Measurements from ENCODE around the gene DUSP8. TPM values are rescaled to one million over a fixed set of nuclear protein-coding genes. Genes with fewer than 3 reads are reported as not detected.
A peak's percentile ranks its signal among the peaks of the same experiment; 100 is the strongest.

Gene DUSP8
- total and polyA plus RNA-seq, 8 donors, result 0.80 to 21.8 (median 1.7) TPM

DNA sequence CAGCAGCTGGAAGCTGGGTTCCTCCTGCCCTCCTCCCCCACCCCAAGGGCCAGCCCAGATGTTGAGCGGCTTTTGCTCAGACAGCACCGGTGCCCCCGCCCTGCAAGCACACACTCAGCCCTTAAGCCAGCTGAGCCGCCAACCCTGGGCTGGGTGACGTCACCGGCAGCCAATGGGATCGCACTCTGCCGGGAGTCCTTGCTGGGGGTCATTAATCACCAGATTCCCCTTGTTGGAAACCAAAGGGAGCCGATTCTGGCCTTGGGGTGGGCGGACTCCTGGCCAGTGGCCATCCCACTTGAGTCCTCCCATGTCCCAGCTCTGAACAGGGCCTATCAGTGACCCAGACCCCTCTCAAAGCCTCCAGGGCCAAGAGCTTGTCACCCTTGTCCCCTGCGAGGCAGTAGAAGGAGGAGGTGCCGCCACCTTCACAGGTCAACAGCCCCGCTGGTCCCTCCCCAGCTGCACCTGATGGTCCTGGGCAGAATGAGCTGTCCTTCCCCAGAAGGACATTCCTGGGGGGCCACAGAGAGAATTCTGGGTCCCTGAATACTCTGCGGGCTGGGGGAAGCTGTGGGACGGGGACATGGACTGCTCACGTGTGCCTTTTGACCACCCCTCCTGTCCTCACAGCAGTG, 7.4 kb downstream of the DUSP8 start:
- Histone ChIP-seq H3K27me3 (peaks cover 0 to 31% of the 10 kb centered on the region in 2 donors), H3K4me3 (no peak overlapping the region), H3K27ac (no peak overlapping the region), H3K36me3 (peaks cover 0 to 17% of the 10 kb centered on the region in 2 donors), H3K4me1 (peaks cover 0 to 4% of the 10 kb centered on the region in 2 donors), H3K9me3 (no peaks in the 10 kb centered on the region)
- intact Hi-C loops (cut with DNase I), result no loop called here
- peak in 1 of 4 donors; percentile 82 for DNase-seq
- TF ChIP-seq, protein P1, sequence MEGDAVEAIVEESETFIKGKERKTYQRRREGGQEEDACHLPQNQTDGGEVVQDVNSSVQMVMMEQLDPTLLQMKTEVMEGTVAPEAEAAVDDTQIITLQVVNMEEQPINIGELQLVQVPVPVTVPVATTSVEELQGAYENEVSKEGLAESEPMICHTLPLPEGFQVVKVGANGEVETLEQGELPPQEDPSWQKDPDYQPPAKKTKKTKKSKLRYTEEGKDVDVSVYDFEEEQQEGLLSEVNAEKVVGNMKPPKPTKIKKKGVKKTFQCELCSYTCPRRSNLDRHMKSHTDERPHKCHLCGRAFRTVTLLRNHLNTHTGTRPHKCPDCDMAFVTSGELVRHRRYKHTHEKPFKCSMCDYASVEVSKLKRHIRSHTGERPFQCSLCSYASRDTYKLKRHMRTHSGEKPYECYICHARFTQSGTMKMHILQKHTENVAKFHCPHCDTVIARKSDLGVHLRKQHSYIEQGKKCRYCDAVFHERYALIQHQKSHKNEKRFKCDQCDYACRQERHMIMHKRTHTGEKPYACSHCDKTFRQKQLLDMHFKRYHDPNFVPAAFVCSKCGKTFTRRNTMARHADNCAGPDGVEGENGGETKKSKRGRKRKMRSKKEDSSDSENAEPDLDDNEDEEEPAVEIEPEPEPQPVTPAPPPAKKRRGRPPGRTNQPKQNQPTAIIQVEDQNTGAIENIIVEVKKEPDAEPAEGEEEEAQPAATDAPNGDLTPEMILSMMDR (IDR thresholded peaks at IDR 0.05), result no peak
- ATAC-seq, result peak; percentile 40

DNA sequence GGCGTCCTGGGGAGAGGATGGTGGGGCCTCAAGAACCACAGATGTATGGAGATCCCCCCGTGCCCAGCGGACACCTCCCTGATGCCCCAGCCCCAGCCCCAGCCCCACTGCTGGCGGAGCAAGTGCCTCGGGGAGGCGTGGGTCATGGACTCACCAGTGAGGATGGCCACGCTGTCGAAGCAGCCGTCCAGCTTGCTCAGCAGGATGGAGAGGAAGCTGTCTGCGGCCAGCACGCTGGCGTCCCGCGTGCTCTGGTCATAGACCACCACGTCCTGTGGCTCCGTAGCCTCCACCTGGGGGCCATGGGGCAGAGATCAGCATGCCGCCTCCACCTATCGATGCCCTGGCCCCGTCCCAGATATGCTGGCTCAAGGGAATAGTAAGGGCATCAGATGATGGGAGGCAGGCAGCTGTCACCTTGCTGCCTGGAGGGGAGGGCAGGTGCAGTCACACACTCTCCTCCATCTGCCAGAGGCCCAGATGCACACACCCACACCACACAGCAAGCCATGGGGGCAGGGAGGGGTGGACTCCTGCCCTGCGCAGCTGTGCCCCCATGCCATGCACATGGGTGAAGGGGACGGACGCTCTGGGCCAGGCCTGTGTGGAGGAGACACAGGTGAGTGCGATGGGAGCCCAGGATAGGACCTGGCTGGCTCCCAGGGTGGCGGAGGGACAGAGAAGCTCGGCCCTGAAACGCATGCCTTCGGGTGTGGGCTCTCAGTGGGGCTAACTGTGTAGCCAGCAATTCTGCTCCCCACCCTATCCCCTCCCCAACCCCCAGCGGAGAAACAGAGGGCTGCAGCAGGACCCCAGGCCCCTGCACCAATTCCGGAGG, 8.2 kb downstream of the DUSP8 start:
- no peak overlapping the region for H3K27ac ChIP-seq
- H3K27me3 ChIP-seq, result peaks cover 0 to 27% of the 10 kb centered on the region in 2 donors
- ATAC-seq (no peak), DNase-seq (no peak)
- TF ChIP-seq, protein P1 (IDR thresholded peaks at IDR 0.05), result no peak
- no peaks in the 10 kb centered on the region for H3K9me3 ChIP-seq
- H3K4me1 ChIP-seq, result peaks cover 5 to 12% of the 10 kb centered on the region in 2 donors
- peaks cover 0 to 17% of the 10 kb centered on the region in 2 donors for H3K36me3 ChIP-seq
- intact Hi-C loops (cut with DNase I), result no loop called here
- no peak overlapping the region for H3K4me3 ChIP-seq

DNA sequence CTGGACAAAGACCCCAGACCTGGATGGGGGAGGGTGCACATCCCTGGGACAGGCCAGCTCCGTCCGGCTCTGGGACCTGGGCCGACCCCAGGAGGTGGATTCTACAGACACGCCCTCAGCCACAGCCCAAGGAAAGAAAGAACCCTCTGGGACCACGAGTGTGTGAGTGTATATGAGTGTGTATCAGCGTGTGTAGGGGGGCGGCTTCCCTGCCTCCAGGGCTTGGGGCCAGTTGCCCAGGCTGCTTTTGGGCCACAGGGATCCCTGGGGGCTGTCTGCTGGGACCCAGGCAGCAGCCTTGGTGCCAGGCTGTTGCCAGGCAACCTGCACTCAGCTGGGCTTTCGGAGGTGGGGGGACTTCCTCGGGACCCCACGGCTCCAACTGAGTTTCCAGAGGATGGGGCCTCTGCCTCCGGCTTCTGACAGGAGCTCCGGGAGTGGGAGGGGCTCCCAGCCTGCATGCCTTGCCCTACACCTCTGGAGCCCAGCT, 8.9 kb downstream of the DUSP8 start:
- intact Hi-C loops (cut with DNase I), result no loop called here

DNA sequence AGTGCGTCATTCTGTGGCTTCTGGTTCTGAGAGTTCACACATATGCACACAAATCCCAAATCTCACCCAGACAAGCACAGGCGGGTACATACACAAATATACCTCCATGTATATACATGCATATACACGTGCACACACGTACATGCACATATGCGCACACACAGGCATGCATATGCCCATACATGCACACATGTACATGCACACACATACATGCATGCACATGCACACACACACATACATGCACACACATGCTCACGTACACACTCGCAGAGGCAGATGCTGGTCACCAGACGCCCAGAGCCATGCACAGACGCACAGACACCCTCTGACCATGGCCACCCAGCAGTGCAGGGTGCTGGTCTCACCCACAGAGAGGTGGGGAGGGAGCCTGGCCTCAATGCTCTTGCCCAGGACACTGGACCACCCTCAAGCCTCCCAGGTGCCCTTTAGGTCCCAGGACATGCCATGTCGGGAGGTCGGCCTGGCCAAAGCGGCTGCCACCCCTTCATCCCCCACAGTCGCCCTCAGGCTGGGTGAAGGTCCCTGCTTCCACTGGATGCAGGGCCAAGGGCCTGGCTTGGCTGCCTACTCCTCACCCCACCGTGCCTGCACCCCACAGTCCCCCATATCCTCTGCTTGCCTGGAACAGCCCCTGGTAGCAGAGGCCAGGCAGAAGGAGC, 9.5 kb downstream of the DUSP8 start:
- Histone ChIP-seq H3K4me1 (peaks cover 12 to 24% of the 10 kb centered on the region in 2 donors), H3K27me3 (peaks cover 0 to 28% of the 10 kb centered on the region in 2 donors), H3K4me3 (no peak overlapping the region), H3K9me3 (no peaks in the 10 kb centered on the region), H3K27ac (no peak overlapping the region), H3K36me3 (peaks cover 0 to 19% of the 10 kb centered on the region in 2 donors)
- intact Hi-C loops (cut with DNase I), result no loop called here
- ATAC-seq (no peak), DNase-seq (no peak)
- TF ChIP-seq, protein P1 (IDR thresholded peaks at IDR 0.05), result no peak

More for the DNA sequence above, 8.9 kb downstream of the DUSP8 start:
- no peak for DNase-seq
- H3K27ac ChIP-seq, result no peak overlapping the region
- H3K36me3 ChIP-seq, result peaks cover 0 to 17% of the 10 kb centered on the region in 2 donors
- H3K4me3 ChIP-seq, result no peak overlapping the region
- TF ChIP-seq, protein P1 (IDR thresholded peaks at IDR 0.05), result no peak
- H3K4me1 ChIP-seq, result peaks cover 12 to 19% of the 10 kb centered on the region in 2 donors
- no peak for ATAC-seq
- H3K9me3 ChIP-seq, result no peaks in the 10 kb centered on the region
- peaks cover 0 to 29% of the 10 kb centered on the region in 2 donors for H3K27me3 ChIP-seq
